Smooth muscle cell (in vitro differentiated cells): ENCODE measurements around the gene ZNRF1. TPM values are rescaled to one million over a fixed set of nuclear protein-coding genes. Genes with fewer than 3 reads are reported as not detected.

ENCODE experiments used
- DNase-seq: peaks from one replicate; lab custom pipeline; 2025; ENCODE audit not compliant: unreplicated experiment; lab: John Stamatoyannopoulos, UW
- H2AFZ ChIP-seq: fragments of 200-600 bp; sonication (generic); 2 replicates; pipeline ENCODE4 v1.6.0; 2016; ENCODE audit warnings: antibody characterized with exemption, low read depth, mild to moderate bottlenecking
- H3F3A ChIP-seq: fragments of 200-600 bp; sonication (generic); 2 replicates; pipeline ENCODE4 v1.6.0; 2017; ENCODE audit warnings: antibody characterized with exemption, low read depth
- H3K27ac ChIP-seq: fragments of 200-600 bp; sonication (generic); 2 replicates; pipeline ENCODE4 v1.5.1; 2016; ENCODE audit warnings: low read depth, mild to moderate bottlenecking
- H3K27me3 ChIP-seq: fragments of 200-600 bp; sonication (generic); 2 replicates; pipeline ENCODE4 v1.6.1; 2016; ENCODE audit warnings: low read depth, mild to moderate bottlenecking
- H3K36me3 ChIP-seq: fragments of 200-600 bp; sonication (generic); 2 replicates; pipeline ENCODE4 v1.5.1; 2016; ENCODE audit warnings: low read depth
- H3K4me1 ChIP-seq: fragments of 200-600 bp; sonication (generic); 2 replicates; pipeline ENCODE4 v1.5.1; 2016; ENCODE audit warnings: low read depth
- H3K4me2 ChIP-seq: fragments of 200-600 bp; sonication (generic); 2 replicates; pipeline ENCODE4 v1.6.0; 2016; ENCODE audit warnings: mild to moderate bottlenecking
- H3K4me3 ChIP-seq: fragments of 200-600 bp; sonication (generic); 2 replicates; pipeline ENCODE4 v1.5.1; 2016; ENCODE audit warnings: mild to moderate bottlenecking
- H3K79me2 ChIP-seq: fragments of 200-600 bp; sonication (generic); 2 replicates; pipeline ENCODE4 v1.6.0; 2016; ENCODE audit warnings: low read depth, mild to moderate bottlenecking
- H3K9ac ChIP-seq: fragments of 200-600 bp; sonication (generic); 2 replicates; pipeline ENCODE4 v1.6.0; 2016; ENCODE audit warnings: low read depth
- H3K9me3 ChIP-seq: fragments of 200-600 bp; sonication (generic); replicated peaks from 2 replicates; pipeline ENCODE4 v1.5.1; 2016; ENCODE audit warnings: low read depth
- H4K20me1 ChIP-seq: fragments of 200-600 bp; sonication (generic); 2 replicates; pipeline ENCODE4 v1.6.0; 2016; ENCODE audit warnings: low read depth
- WGBS: methylation state at CpG from one replicate; pipeline ENCODE4 v1.1.7; 2016; ENCODE audit warnings: low lambda C conversion rate; 5-methylcytosine and 5-hydroxymethylcytosine counted together
- polyA plus RNA-seq: library from polyadenylated mRNA; unstranded; fragments of >200 nt; fragmentation: Nextera tagmentation; extraction: Ambion mirVana; gene quantifications from 2 replicates; pipeline ENCODE4 v1.2.1, GENCODE V29; 2016
- total RNA-seq: library from RNA; depleted of rRNA; stranded (reverse); fragments of >200 nt; gene quantifications from 2 replicates; pipeline ENCODE4 v1.2.3, GENCODE V29; 2014
- TF ChIP-seq, protein P1 (sequence below): fragments of 200-600 bp; sonication (generic); IDR thresholded peaks from 2 replicates; pipeline ENCODE4 v1.5.1; 2017; ENCODE audit warnings: borderline replicate concordance, mild to moderate bottlenecking, antibody characterized with exemption; ENCODE audit not compliant: insufficient read depth, poor library complexity, severe bottlenecking

ZNRF1 gene
- total and polyA plus RNA-seq, 2 experiments from 2014 or later = 18.2 to 45.4 TPM

DNA sequence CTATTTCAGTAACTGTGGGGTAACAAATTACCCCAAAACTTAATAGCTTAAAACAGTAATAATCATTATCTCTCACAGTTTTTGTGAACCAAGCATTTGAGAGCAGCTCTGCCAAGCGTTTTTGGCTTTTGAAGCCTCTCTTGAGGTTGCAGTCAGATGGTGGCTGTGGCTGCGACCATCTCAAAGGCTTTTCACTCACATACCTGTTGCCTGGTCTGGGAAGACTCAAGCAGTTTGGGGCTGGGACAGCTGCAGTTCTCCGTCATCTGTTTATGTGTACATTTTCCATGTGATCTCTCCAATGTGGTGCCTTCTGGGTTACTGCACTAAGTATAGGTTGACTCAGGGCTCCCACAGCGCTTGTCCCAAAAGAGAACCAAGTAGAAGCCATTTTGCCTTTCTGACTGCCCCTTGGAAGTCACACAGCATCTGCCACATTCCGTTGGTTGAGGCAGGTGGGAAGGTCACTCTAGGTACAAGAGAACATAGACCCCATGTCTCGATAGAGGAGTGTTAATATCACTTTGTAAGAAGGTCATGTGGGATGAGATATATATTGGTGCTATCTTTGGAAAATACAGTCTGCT is 68.1 kb downstream of the ZNRF1 start:
- H3K79me2 ChIP-seq = peaks cover 63% of the 10 kb centered on the region
- WGBS = 85% methylated on average over 6 of the region's 6 CpGs

DNA sequence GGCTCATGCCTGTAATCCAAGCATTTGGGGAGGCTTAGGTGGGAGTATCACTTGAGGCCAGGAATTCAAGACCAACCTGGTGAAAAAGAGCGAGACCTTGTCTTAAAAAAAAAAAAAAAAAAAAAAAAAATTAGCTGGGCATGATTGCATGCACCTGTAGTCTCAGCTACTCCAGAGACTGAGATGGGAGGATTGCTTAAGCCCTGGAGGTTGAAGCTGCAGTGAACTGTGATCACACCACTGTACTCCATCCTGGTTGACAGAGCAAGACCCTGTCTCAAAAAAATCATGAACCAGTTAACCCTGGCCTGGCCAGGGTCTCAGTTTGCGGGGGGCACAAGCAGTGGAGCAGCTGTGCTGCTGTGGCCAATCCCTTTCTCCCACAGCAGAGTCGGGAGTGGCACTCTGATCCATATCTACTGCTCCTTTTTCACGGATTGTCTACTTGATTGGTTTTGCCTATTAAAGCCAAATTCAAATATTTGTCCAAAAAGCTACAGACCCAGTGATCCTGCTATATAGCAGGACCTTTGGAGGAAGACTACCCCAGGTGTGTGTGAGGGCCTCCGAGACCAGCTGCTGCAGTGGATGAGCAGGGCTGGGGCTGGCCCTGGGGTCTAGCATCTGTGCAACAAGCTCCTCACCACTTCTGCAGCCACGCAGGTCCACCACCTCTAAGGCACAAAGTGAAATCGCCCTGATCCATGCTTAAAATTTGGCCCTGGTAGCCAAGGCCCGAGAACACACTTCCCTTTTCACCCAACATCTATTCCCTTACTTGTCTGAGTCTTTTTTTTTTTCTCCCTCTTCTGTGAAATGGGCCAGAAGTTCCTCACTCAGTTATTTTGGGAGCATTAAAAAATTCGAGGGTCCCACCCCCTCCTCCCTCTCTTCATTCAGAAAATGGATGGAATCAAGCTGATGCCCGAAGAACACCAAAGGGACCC is 69.5 kb downstream of the ZNRF1 start:
- Histone ChIP-seq H3K27me3 (no peaks in the 10 kb centered on the region), H3K79me2 (peaks cover 67% of the 10 kb centered on the region), H3F3A (no peaks in the 10 kb centered on the region), H3K9ac (no peak overlapping the region), H3K36me3 (no peaks in the 10 kb centered on the region), H3K4me1 (peaks cover 9% of the 10 kb centered on the region), H3K4me2 (no peak overlapping the region), H3K9me3 (no peaks in the 10 kb centered on the region), H2AFZ (no peak overlapping the region), H4K20me1 (peaks cover 99% of the 10 kb centered on the region), H3K4me3 (no peak overlapping the region), H3K27ac (no peak overlapping the region)
- DNase-seq = no peak
- TF ChIP-seq, protein P1, sequence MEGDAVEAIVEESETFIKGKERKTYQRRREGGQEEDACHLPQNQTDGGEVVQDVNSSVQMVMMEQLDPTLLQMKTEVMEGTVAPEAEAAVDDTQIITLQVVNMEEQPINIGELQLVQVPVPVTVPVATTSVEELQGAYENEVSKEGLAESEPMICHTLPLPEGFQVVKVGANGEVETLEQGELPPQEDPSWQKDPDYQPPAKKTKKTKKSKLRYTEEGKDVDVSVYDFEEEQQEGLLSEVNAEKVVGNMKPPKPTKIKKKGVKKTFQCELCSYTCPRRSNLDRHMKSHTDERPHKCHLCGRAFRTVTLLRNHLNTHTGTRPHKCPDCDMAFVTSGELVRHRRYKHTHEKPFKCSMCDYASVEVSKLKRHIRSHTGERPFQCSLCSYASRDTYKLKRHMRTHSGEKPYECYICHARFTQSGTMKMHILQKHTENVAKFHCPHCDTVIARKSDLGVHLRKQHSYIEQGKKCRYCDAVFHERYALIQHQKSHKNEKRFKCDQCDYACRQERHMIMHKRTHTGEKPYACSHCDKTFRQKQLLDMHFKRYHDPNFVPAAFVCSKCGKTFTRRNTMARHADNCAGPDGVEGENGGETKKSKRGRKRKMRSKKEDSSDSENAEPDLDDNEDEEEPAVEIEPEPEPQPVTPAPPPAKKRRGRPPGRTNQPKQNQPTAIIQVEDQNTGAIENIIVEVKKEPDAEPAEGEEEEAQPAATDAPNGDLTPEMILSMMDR = no peak
- 96% methylated on average over 10 of the region's 10 CpGs for WGBS

More for the DNA sequence above, 68.1 kb downstream of the ZNRF1 start:
- H3K27me3 ChIP-seq = no peaks in the 10 kb centered on the region
- no peak overlapping the region for H3K4me2 ChIP-seq
- TF ChIP-seq, protein P1 = no peak
- H3K4me3 ChIP-seq = no peak overlapping the region
- H3K9me3 ChIP-seq = no peaks in the 10 kb centered on the region
- no peak overlapping the region for H3K9ac ChIP-seq
- H3K4me1 ChIP-seq = peaks cover 9% of the 10 kb centered on the region
- H2AFZ ChIP-seq = no peak overlapping the region
- no peak for DNase-seq
- no peaks in the 10 kb centered on the region for H3K36me3 ChIP-seq
- H4K20me1 ChIP-seq = peaks cover 100% of the 10 kb centered on the region
- no peak overlapping the region for H3K27ac ChIP-seq
- H3F3A ChIP-seq = no peaks in the 10 kb centered on the region

DNA sequence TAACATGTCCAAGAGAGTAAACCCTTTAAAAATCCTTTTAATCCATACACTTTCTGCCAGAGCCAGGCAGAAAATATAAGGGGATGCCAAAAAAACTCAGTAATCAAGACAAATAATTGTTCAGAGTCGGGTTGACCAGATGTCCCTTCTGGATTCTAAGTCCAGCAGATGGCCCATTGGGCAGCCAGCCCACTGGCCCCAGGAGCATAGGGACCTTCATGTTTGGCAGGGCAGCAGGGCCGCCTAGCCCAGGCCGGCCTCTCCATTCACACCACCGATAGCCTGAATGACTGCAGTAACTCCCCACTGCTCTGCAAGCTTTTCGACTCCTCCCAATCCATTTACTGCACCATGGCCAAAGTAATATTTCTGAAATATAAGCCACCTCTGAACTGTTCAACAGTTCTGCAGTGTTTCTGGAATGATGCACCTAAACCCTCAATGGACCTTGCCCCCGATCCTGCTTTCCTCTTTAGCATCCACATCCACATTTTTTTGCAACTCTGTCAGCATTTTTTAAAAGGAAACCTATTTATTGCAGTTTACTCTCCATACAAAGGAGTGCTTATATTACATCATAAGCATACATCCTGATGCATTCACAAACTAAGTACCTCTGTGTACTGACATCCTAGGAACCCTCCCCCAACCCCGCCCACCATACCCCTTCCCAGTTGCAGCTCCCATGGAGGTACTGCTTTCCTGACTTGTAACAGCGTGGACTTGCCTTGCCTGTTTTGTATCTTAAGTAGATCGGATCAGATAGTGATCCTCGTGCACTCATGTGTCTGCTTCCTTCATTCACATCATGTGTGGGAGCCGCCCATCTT is 71.4 kb downstream of the ZNRF1 start:
- Histone ChIP-seq H4K20me1 (peaks cover 98% of the 10 kb centered on the region), H3K79me2 (peaks cover 63% of the 10 kb centered on the region), H3F3A (no peaks in the 10 kb centered on the region), H3K4me3 (no peak overlapping the region), H2AFZ (no peak overlapping the region), H3K4me1 (peaks cover under 1% of the 10 kb centered on the region), H3K27me3 (no peaks in the 10 kb centered on the region), H3K36me3 (no peaks in the 10 kb centered on the region), H3K27ac (no peak overlapping the region), H3K9me3 (no peaks in the 10 kb centered on the region), H3K9ac (no peak overlapping the region), H3K4me2 (no peak overlapping the region)
- no peak for DNase-seq
- WGBS = 85% methylated on average over 11 of the region's 11 CpGs
- TF ChIP-seq, protein P1 = no peak
